PFSK-1 (cell line): ENCODE data around the gene CRHR2.

ENCODE experiments used
- FOXP2 ChIP-seq: optimal IDR thresholded peaks from 2 replicates; pipeline ENCODE3; 2011; ENCODE audit warnings: borderline replicate concordance, control low read depth, inconsistent platforms; ENCODE audit not compliant: insufficient read depth; ENCODE audit errors: extremely low read length, extremely low read depth
- POLR2AphosphoS5 ChIP-seq: IDR thresholded peaks from 2 replicates; pipeline ENCODE4 v1.6.1; 2012; ENCODE audit warnings: low read depth, mild to moderate bottlenecking, control low read depth, low read length, moderate library complexity
- SIN3A ChIP-seq: IDR thresholded peaks from 2 replicates; pipeline ENCODE4 v1.6.1; 2012; ENCODE audit warnings: mild to moderate bottlenecking, low read length, moderate library complexity, borderline replicate concordance; ENCODE audit not compliant: insufficient read depth
- TAF1 ChIP-seq: IDR thresholded peaks from 2 replicates; pipeline ENCODE4 v1.6.1; 2012; ENCODE audit warnings: low read length, control low read depth, borderline replicate concordance; ENCODE audit not compliant: insufficient read depth
- TF ChIP-seq, protein P1 (sequence below), 2 experiments: IDR thresholded peaks; 2 replicates each; pipeline versions ENCODE4 v1.6.1 to v1.8.0; 2011 to 2012; ENCODE audit warnings: low read depth in 2 of 2, low read length in 2 of 2, control low read depth in 1 of 2, inconsistent platforms in 1 of 2, mild to moderate bottlenecking in 1 of 2, moderate library complexity in 1 of 2; ENCODE audit not compliant: insufficient read depth in 1 of 2

The CRHR2 gene

DNA sequence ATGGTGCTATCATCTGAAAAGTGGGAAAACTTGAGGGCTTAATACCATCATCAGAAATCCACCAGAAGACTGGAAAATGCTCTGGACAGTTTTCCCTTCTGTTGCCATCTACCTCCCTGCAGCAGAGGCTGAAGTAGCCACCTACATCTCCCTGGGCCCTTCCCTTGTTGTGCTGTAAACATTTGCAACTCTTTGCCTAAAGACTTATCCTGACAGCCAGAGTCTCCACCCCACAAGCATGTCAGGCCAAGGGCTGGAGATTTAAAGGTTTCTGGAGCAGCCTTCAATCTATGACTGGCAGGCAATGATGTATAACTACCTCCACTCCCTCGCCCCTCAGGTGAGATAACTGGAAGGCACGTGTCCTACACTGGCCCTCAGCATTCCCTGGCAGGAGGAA lies 39.9 kb upstream of the CRHR2 start:
- TF ChIP-seq FOXP2 (no peak), POLR2AphosphoS5 (no peak), SIN3A (no peak), TAF1 (no peak)
- TF ChIP-seq, protein P1, sequence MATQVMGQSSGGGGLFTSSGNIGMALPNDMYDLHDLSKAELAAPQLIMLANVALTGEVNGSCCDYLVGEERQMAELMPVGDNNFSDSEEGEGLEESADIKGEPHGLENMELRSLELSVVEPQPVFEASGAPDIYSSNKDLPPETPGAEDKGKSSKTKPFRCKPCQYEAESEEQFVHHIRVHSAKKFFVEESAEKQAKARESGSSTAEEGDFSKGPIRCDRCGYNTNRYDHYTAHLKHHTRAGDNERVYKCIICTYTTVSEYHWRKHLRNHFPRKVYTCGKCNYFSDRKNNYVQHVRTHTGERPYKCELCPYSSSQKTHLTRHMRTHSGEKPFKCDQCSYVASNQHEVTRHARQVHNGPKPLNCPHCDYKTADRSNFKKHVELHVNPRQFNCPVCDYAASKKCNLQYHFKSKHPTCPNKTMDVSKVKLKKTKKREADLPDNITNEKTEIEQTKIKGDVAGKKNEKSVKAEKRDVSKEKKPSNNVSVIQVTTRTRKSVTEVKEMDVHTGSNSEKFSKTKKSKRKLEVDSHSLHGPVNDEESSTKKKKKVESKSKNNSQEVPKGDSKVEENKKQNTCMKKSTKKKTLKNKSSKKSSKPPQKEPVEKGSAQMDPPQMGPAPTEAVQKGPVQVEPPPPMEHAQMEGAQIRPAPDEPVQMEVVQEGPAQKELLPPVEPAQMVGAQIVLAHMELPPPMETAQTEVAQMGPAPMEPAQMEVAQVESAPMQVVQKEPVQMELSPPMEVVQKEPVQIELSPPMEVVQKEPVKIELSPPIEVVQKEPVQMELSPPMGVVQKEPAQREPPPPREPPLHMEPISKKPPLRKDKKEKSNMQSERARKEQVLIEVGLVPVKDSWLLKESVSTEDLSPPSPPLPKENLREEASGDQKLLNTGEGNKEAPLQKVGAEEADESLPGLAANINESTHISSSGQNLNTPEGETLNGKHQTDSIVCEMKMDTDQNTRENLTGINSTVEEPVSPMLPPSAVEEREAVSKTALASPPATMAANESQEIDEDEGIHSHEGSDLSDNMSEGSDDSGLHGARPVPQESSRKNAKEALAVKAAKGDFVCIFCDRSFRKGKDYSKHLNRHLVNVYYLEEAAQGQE (IDR thresholded peaks at IDR 0.05; ENCODE audit: insufficient read depth in 1 of 2, low read depth in 2 of 2, low read length in 2 of 2) = no peak

DNA sequence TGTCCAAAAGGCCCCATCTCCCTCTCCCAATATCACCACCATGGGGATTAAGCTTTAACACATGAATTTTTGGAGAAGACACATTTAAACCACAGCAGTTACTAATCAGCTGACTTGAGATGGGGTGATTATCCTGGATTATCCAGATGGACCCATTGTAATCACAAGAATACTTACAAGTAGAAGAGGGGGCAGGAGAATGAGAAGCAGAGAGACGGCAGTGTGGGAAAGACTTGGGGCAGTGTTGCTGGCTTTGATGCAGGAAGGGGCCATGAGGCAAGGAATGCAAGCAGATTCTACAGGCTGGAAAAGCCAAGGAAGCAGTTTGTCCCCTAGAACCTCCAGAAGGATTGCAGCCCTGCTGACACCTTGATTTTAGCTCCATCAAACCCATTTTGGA lies 39.0 kb upstream of the CRHR2 start:
- TF ChIP-seq, protein P1 (IDR thresholded peaks at IDR 0.05; ENCODE audit: insufficient read depth in 1 of 2, low read depth in 2 of 2, low read length in 2 of 2) = no peak
- no peak for TF ChIP-seq SIN3A
- no peak for TF ChIP-seq TAF1
- no peak for TF ChIP-seq POLR2AphosphoS5
- TF ChIP-seq FOXP2 = no peak

DNA sequence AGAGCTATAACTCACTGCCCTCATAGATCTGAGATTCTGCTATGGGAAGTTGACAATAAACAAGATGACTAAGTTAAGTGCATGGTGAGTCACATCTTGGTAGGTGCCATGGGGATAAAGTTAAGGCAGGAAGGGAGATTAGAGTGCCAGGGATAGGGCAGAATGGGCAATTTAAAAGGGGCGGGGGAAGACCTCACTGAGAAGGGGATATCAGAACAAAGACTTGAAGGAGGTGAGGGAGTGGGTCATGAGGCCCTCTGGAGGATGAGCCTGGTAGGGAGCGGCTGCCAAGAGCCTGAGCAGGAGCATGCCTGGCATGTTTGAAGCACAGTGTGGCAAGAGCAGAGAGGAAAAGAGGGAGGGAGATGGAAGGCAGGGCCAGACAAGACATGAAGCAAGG lies 34.9 kb upstream of the CRHR2 start:
- TF ChIP-seq POLR2AphosphoS5 (no peak), FOXP2 (no peak), SIN3A (no peak), TAF1 (no peak)
- TF ChIP-seq, protein P1 (IDR thresholded peaks at IDR 0.05; ENCODE audit: insufficient read depth in 1 of 2, low read depth in 2 of 2, low read length in 2 of 2) = no peak

DNA sequence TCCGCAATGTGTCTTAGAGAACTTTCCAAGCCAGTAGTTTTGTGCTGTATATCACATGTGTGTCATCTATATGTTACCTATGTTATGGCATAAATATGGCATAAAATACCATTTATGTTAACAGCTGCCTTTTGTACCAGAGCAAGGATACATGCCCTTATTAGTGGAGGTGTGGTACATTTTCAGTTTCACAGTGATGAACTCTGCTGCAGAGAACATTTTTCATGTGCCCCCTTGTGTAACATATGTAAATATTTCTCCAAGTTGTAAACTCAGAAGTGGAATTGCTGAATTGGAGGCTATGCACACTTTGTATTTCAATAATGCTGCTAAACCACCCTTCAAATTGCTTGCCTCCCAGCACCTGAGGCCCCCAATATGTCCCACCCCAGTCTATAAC lies 31.9 kb upstream of the CRHR2 start:
- TF ChIP-seq POLR2AphosphoS5 (no peak), SIN3A (no peak), FOXP2 (no peak), TAF1 (no peak)
- TF ChIP-seq, protein P1 (IDR thresholded peaks at IDR 0.05; ENCODE audit: insufficient read depth in 1 of 2, low read depth in 2 of 2, low read length in 2 of 2) = no peak

DNA sequence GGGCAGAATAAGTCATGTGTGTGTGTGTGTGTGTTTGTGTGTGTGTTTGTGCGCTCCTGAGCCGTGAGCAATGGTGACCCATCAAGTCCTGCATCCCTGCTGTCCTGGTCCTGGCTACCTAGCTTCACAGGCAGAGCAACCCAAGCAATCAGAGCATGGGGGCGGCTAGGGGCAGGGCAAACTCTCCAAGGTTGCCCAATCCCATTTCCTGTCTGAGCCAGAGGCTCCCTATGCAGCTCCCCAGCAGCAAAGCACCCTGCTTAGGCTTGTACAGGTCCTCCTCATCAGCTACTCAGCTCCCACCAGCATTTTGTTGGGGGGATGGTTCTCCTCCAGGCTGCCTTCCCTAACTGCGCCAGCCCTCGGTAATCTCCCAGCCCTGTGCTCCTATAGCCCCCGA lies 31.1 kb upstream of the CRHR2 start:
- no peak for TF ChIP-seq TAF1
- TF ChIP-seq SIN3A = no peak
- TF ChIP-seq, protein P1 (IDR thresholded peaks at IDR 0.05; ENCODE audit: insufficient read depth in 1 of 2, low read depth in 2 of 2, low read length in 2 of 2) = no peak
- no peak for TF ChIP-seq FOXP2
- TF ChIP-seq POLR2AphosphoS5 = no peak
